Melanocyte of skin (primary cell): ENCODE data around the gene RHNO1. TPM values are rescaled to one million over a fixed set of nuclear protein-coding genes. Genes with fewer than 3 reads are reported as not detected.

Experiments used
- total RNA-seq, 2 donors: library from RNA; depleted of rRNA; stranded (reverse); fragments of >200 nt; gene quantifications; 2 replicates each; pipeline ENCODE4 v1.2.3, GENCODE V29; 2012

Gene RHNO1, protein sequence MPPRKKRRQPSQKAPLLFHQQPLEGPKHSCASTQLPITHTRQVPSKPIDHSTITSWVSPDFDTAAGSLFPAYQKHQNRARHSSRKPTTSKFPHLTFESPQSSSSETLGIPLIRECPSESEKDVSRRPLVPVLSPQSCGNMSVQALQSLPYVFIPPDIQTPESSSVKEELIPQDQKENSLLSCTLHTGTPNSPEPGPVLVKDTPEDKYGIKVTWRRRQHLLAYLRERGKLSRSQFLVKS
- total RNA-seq, result 10 to 100 TPM; 21.7 to 32.0 TPM

DNA sequence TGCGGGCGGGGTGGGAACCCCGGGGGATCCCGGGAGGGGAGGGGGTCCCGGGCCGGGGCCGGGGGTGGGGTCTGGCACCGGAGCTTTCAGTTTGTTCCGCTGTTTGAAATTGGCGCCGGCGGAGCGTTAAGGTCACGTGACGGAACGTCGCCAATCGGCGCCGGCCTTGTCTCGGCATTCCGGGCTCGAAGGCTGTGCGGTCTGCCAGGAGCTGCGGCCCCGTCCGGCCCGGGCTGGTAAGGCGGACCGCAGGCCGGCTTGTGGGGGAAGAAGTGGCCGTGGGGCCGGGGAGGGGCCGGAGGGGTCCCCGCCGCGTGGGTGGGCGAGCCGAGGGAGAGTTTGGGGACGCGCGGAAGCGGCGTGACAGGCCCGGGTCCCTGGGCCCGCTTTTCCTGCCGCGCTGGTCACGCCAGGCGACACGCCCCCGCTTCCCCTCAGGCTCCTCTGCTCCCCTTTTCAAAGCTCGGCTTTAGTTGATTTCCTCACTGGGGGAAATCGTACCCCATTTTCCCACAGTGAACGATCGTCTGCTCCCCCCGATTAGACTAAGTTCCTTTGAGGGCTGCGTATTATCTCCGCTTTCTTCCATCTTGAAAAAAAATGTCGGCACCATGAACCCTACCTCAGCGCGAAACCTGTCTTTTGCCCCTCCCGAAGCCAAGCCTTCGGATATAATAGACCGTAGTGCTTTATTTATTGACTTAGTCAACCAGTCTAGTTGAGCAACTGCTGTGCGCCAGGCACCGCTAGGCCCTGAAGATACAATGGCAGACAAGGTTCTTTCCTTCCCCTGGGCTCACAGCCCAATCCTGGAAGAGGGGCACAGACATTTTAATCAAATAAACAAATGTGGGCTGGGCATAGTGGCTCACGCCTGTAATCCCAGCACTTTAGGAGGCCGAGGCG is at the start of gene RHNO1, which contains the start of gene FOXM1:
Gene RHNO1 (plus strand): TSS at position 177 of the 906 bp plus-strand sequence. CDS start 8,144 bp downstream, outside the sequence.
Gene FOXM1 (minus strand): TSS at position 128 of the 906 bp plus-strand sequence. CDS start 2,696 bp downstream, outside the sequence.

DNA sequence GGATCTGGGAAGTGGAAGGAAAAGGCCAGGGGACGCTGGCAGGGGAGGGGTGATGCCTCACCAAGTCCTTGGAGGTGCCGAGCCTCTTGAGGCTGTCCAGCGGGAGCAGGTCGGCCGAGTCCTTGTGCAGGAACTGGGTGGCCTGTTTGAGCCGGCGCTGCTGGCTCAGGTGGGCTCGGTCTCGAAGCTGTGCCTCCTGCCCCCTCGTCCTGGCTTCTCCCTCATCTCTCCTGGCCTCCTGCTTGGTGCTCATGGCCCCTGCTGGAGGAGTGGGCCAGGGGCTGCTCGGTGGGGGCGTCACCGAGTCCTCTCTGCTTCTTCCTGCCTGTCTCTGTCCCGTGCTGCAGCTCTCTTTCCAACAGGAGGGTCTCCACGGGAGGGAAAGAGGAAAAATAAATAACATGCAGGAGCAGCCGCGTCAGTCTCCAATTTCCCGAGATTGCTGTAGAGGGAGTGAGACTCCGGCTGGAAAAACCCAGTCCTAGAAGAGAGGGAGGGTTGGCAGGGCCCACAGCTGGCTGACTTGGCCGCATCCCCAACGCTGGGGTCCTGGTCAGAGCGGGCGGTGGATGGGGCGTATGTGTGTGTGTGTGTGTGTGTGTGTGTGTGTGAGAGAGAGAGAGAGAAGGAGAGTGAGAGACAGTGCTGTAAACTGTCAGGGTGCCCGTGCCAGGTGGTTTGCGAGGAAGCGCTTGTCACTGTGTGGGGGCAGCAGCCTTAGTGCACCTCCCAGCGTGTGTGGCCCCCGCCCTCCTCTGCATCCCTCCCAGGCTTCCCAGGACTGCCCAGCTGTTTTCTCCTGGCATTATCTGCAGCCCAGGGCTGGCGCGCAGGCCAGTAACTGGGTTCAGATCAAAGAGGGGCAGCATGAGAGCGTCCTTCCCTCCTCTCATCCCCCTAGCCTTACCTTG is 42.2 kb upstream of the RHNO1 start, which contains the start of gene NRIP2:
Gene NRIP2 (minus strand): TSS at position 455 of the 911 bp plus-strand sequence. CDS start 52 bp downstream, at position 403.

DNA sequence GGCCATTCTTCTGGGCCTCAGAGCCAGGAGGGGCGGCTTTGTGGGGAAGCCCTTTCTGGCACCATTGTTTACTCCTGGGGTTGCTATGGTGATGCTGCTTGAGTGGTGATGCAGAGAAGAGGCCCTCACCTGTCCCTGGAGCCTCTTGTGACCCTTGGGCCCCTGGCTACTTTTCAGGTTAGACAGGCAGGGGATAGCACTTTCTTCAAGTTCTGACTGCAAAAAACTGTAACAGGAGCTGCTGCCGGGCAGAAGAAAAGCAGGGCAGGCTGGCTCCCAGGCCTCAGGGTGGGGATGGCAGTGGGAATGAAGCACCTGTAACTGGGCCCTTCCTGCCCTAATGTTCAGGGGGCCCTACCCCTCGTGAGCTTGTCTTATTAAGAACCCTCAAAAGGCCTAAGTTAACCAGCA is 20.0 kb upstream of the RHNO1 start, which contains the start of gene TEX52:
Gene TEX52 (minus strand): TSS at position 19 of the 411 bp plus-strand sequence. CDS start 13 bp downstream, at position 6.

DNA sequence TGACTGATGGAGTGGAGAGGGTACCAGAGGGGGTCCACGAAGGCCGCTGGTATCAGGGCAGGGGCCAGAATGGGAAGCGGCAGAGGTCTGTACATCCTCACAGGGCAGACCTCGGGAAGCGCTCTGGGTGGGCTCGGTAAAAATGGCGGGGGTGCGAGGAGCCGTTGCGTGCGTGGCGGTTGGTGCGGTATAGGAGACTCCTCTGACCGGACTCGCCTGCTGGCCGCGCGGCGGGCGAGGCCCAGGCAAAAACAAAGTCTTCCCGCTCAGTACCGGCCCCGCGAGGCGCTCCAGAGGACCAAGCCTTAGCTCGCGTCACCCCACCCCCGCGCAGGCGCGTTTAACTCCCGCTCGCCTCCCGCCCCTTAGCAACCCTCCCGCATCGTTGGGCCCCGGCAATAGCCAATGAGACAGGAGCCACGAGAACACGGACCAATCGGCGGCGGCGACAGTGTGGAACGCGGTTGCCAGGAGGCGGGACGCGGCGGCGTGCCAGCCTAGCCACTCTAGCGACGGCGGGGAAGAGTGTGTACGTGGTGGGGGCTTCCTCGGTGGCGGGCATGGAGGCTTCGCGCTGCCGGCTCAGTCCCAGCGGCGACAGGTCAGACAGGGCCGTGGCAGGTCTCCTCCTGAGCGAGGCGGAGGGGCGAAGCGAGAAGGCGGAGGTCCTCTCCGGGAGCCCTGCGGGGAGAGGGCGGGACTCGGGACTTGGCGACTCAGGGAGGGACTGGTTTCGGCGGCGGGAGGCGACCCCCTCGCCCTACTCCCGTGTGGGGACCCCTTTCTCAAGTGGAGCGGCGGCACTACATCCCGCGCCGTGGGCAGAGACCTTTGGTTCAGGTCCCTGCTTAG is 13.6 kb downstream of the RHNO1 start, which contains the start of gene TULP3:
Gene TULP3 (plus strand): TSS at position 504 of the 852 bp plus-strand sequence. CDS start 57 bp downstream, at position 561.

Other genes starting within 250 kb of the RHNO1 start
- gene FKBP4, start 82.3 kb upstream of the RHNO1 start, total RNA-seq, result 10 to 100 TPM; 43.0 to 65.3 TPM
- 10 to 100 TPM; 15.7 to 17.2 TPM for gene ITFG2, start 64.6 kb upstream of the RHNO1 start, total RNA-seq
- gene NRIP2, start 42.2 kb upstream of the RHNO1 start, total RNA-seq, result not detected
- not detected for gene TEX52, start 20.2 kb upstream of the RHNO1 start, total RNA-seq
- 10 to 100 TPM; 24.8 to 53.9 TPM for gene FOXM1, start within 50 bp of the RHNO1 start, total RNA-seq
- gene TULP3, start 13.7 kb downstream of the RHNO1 start, total RNA-seq, result 10 to 100 TPM; 22.0 to 28.0 TPM
- gene TEAD4, start 82.2 kb downstream of the RHNO1 start, total RNA-seq, result 10 to 100 TPM; 10.3 to 21.6 TPM
- gene TSPAN9, start 200.2 kb downstream of the RHNO1 start, total RNA-seq, result 10 to 100 TPM; 14.5 to 17.0 TPM